ENCODE measurements around the gene SPTA1.

SPTA1 gene

GRCh38 chr1:158583962-158584361 is 102.6 kb downstream of the SPTA1 start:
- no peak for DNase-seq (ENCODE audit: low read depth)
- H3K4me3 ChIP-seq (ENCODE audit: low read length) = no peak overlapping the region
- TF ChIP-seq CTCF (conservative IDR thresholded peaks at IDR 0.05; ENCODE audit: low read length) = no peak

GRCh38 chr1:158579733-158580132 is 106.8 kb downstream of the SPTA1 start, which contains the start of gene OR10X1:
OR10X1 (minus strand) TSS chr1:158579899; CDS start chr1:158579899, 0 bp downstream.
- no peak within 1 kb of the TSS for H3K4me3 ChIP-seq (ENCODE audit: low read length)
- DNase-seq (ENCODE audit: low read depth) = no peak
- TF ChIP-seq CTCF (conservative IDR thresholded peaks at IDR 0.05; ENCODE audit: low read length) = no peak

- no peak for TF ChIP-seq CTCF (conservative IDR thresholded peaks at IDR 0.05; ENCODE audit: low read length)
- DNase-seq (ENCODE audit: low read depth) = no peak
These were observed 109.0 kb downstream of the SPTA1 start for GRCh38 chr1:158577561-158577960.

GRCh38 chr1:158572226-158572625 is 114.3 kb downstream of the SPTA1 start:
- DNase-seq (ENCODE audit: low read depth) = no peak
- no peak overlapping the region for H3K4me3 ChIP-seq (ENCODE audit: low read length)
- TF ChIP-seq CTCF (conservative IDR thresholded peaks at IDR 0.05; ENCODE audit: low read length) = no peak

More at GRCh38 chr1:158577561-158577960, 109.0 kb downstream of the SPTA1 start:
- no peak overlapping the region for H3K4me3 ChIP-seq (ENCODE audit: low read length)

GRCh38 chr1:158570480-158570879 is 116.0 kb downstream of the SPTA1 start, which contains the start of gene OR6P1:
OR6P1 (minus strand) TSS chr1:158570580; CDS start chr1:158563604, 6,976 bp downstream.
- TF ChIP-seq CTCF (conservative IDR thresholded peaks at IDR 0.05; ENCODE audit: low read length) = no peak
- no peak for DNase-seq (ENCODE audit: low read depth)
- no peak within 1 kb of the TSS for H3K4me3 ChIP-seq (ENCODE audit: low read length)

- no peak overlapping the region for H3K4me3 ChIP-seq (ENCODE audit: low read length)
- no peak for DNase-seq (ENCODE audit: low read depth)
- no peak for TF ChIP-seq CTCF (conservative IDR thresholded peaks at IDR 0.05; ENCODE audit: low read length)
These were observed 121.9 kb downstream of the SPTA1 start for GRCh38 chr1:158564608-158565007.

GRCh38 chr1:158563853-158564252 is 122.7 kb downstream of the SPTA1 start:
- no peak overlapping the region for H3K4me3 ChIP-seq (ENCODE audit: low read length)
- TF ChIP-seq CTCF (conservative IDR thresholded peaks at IDR 0.05; ENCODE audit: low read length) = no peak
- no peak for DNase-seq (ENCODE audit: low read depth)
